Right cardiac atrium (tissue), 5 donors: ENCODE results near the gene MLYCD. TPM values are rescaled to one million over a fixed set of nuclear protein-coding genes. Genes with fewer than 3 reads are reported as not detected.

Experiments used
- ATAC-seq, 2 donors: fragments of 200-7000 bp; cut with Tn5 transposase; one replicate each; pipeline versions ENCODE4 v1.8.0 to v1.9.1; 2020; ENCODE audit warnings: moderate library complexity in 2 of 2, mild to moderate bottlenecking in 1 of 2
- DNase-seq, 3 donors: peaks; one replicate each; pipeline ENCODE4 v3.0.0-alpha.2; 2020
- H3K27ac ChIP-seq: one replicate; pipeline ENCODE4 v1.5.1; 2013; ENCODE audit warnings: mild to moderate bottlenecking, low read length, control low read depth, moderate library complexity
- H3K27me3 ChIP-seq: one replicate; pipeline ENCODE4 v1.6.1; 2013; ENCODE audit not compliant: control insufficient read depth, insufficient read depth
- H3K4me1 ChIP-seq: one replicate; pipeline ENCODE4 v1.6.1; 2013; ENCODE audit warnings: low read length; ENCODE audit not compliant: control insufficient read depth, insufficient read depth
- H3K4me3 ChIP-seq: one replicate; pipeline ENCODE4 v1.5.1; 2013; ENCODE audit warnings: low read length, control low read depth
- H3K9me3 ChIP-seq: one replicate; pipeline ENCODE4 v1.6.1; 2013; ENCODE audit warnings: low read length; ENCODE audit not compliant: control insufficient read depth
- WGBS: extraction: QIAGEN DNeasy Blood & Tissue Kit; methylation state at CpG from one replicate; pipeline ENCODE4 v1.1.7; 2013; 5-methylcytosine and 5-hydroxymethylcytosine counted together
- intact Hi-C, 4 donors: fragments of 100-400 bp; cut with DNase I; formaldehyde crosslinking; loops; one replicate each; pipeline versions ENCODE4 v1.11.0 to v1.14.0; 2022 to 2023
- polyA plus RNA-seq: library from polyadenylated mRNA; stranded (reverse); fragments of 200-250 nt; gene quantifications from one replicate; pipeline ENCODE4 v1.2.3, GENCODE V29; 2013
- total RNA-seq, 4 donors: library from RNA; stranded (reverse); fragmentation: NEBNext Ultra II Directional; extraction: Animal tissue kit (Norgen Biotek cat#: 25700); gene quantifications; one replicate each; pipeline ENCODE4 v1.2.1, GENCODE V29; 2021
- donor health status: healthy with polysubstance abuse.
- donor health status: DM: no; HTN: yes; CAD: no.
- donor health status: DM: no; HTN: no; CAD: no.
- donor health status: DM: no; HTN: yes; CAD: no; lungs with severe emphysema.
- donor health status: DM: yes; HTN: yes; CAD: no.

The MLYCD gene
- total and polyA plus RNA-seq, 5 donors, result 24.1 to 34.5 (median 27.4) TPM

GRCh38 chr16:83973077-83973476, 74.2 kb downstream of the MLYCD start:
- ATAC-seq (no peak), DNase-seq (peak in 1 of 3 donors; percentile 33)
- Histone ChIP-seq H3K27me3 (no peaks in the 10 kb centered on the region), H3K4me1 (no peaks in the 10 kb centered on the region), H3K4me3 (no peak overlapping the region), H3K27ac (no peak overlapping the region), H3K9me3 (no peaks in the 10 kb centered on the region)
- intact Hi-C loops, result loop anchor here in 2 of 4 donors (10.0 kb wide), 2 partner anchors 202 to 502 kb away; no protein-coding TSS in a partner anchor
- 78% methylated on average over 10 of the region's 10 CpGs for WGBS

- Histone ChIP-seq H3K4me3 (no peak overlapping the region), H3K27ac (no peak overlapping the region), H3K9me3 (no peaks in the 10 kb centered on the region), H3K4me1 (no peaks in the 10 kb centered on the region), H3K27me3 (no peaks in the 10 kb centered on the region)
- 78% methylated on average over 22 of the region's 22 CpGs for WGBS
- intact Hi-C loops, result loop anchor here in 2 of 4 donors (10.0 kb wide), 2 partner anchors 201 to 501 kb away; no protein-coding TSS in a partner anchor
- DNase-seq, result peak in 2 of 3 donors; percentile 22 to 29
- ATAC-seq, result no peak
These were observed 74.9 kb downstream of the MLYCD start for GRCh38 chr16:83973581-83974385.

GRCh38 chr16:83974475-83974874, 75.6 kb downstream of the MLYCD start:
- intact Hi-C loops, result loop anchor here in 2 of 4 donors (10.0 kb wide), 2 partner anchors 200 to 500 kb away; no protein-coding TSS in a partner anchor
- ATAC-seq (no peak), DNase-seq (peak in 2 of 3 donors; percentile 12 to 13)
- no peak overlapping the region for H3K27ac ChIP-seq
- 46% methylated on average over 7 of the region's 7 CpGs for WGBS
- H3K4me1 ChIP-seq, result no peaks in the 10 kb centered on the region
- H3K27me3 ChIP-seq, result no peaks in the 10 kb centered on the region
- H3K4me3 ChIP-seq, result no peak overlapping the region
- H3K9me3 ChIP-seq, result no peaks in the 10 kb centered on the region

- intact Hi-C loops, result loop anchor here in 2 of 4 donors (10.0 kb wide), 2 partner anchors 199 to 499 kb away; no protein-coding TSS in a partner anchor
- 80% methylated on average over 15 of the region's 15 CpGs for WGBS
- DNase-seq, result peak in 1 of 3 donors; percentile 10
- Histone ChIP-seq H3K27me3 (no peaks in the 10 kb centered on the region), H3K4me1 (no peaks in the 10 kb centered on the region), H3K9me3 (no peaks in the 10 kb centered on the region), H3K4me3 (no peak overlapping the region), H3K27ac (no peak overlapping the region)
- ATAC-seq, result no peak
These were observed 76.8 kb downstream of the MLYCD start for GRCh38 chr16:83975590-83976260.

Other genes starting within 250 kb of the MLYCD start
- gene HSBP1, start 91.1 kb upstream of the MLYCD start, total RNA-seq, result 100 to 1,000 TPM; 133 to 173 (median 155) TPM
- 102 TPM for gene HSBP1, start 91.1 kb upstream of the MLYCD start, polyA plus RNA-seq
- 1 to 10 TPM; 2.4 to 6.8 (median 3.8) TPM for gene OSGIN1, start 54.1 kb downstream of the MLYCD start, total RNA-seq
- 3.6 TPM for gene OSGIN1, start 54.1 kb downstream of the MLYCD start, polyA plus RNA-seq
- 1 to 10 TPM in 2 of 4 donors, under 1 TPM in 2; 0.28 to 1.8 (median 1.4) TPM for gene NECAB2, start 69.1 kb downstream of the MLYCD start, total RNA-seq
- 1.7 TPM for gene NECAB2, start 69.1 kb downstream of the MLYCD start, polyA plus RNA-seq
- under 1 TPM in 2 of 4 donors, not detected in 2; 0.21 to 0.29 TPM for gene SLC38A8, start 143.7 kb downstream of the MLYCD start, total RNA-seq
- gene SLC38A8, start 143.7 kb downstream of the MLYCD start, polyA plus RNA-seq, result not detected
- gene MBTPS1, start 217.8 kb downstream of the MLYCD start, total RNA-seq, result 100 to 1,000 TPM in 2 of 4 donors, 10 to 100 TPM in 2; 88.1 to 112 (median 102) TPM
- gene MBTPS1, start 217.8 kb downstream of the MLYCD start, polyA plus RNA-seq, result 59.3 TPM
- gene HSDL1, start 246.1 kb downstream of the MLYCD start, total RNA-seq, result 10 to 100 TPM; 19.8 to 34.8 (median 26.5) TPM
- gene HSDL1, start 246.1 kb downstream of the MLYCD start, polyA plus RNA-seq, result 15.0 TPM
- under 1 TPM in 2 of 4 donors, not detected in 2; 0.14 to 0.28 TPM for gene DNAAF1, start 246.2 kb downstream of the MLYCD start, total RNA-seq
- gene DNAAF1, start 246.2 kb downstream of the MLYCD start, polyA plus RNA-seq, result 0.68 TPM